K562 (cell line): ENCODE data around the gene MECR. TPM values are rescaled to one million over a fixed set of nuclear protein-coding genes. Genes with fewer than 3 reads are reported as not detected.

Source experiments
- ASH1L ChIP-seq: fragments of 450-650 bp; IDR thresholded peaks from 2 replicates; pipeline ENCODE4 v1.6.1; 2018; ENCODE audit warnings: borderline replicate concordance, mild to moderate bottlenecking, low read depth; ENCODE audit not compliant: partially characterized antibody
- CHD1 ChIP-seq: fragments of 200-600 bp; sonication (generic); IDR thresholded peaks from one replicate; pipeline ENCODE4 v1.6.1; 2012; ENCODE audit warnings: mild to moderate bottlenecking, moderate library complexity, low read length, inconsistent platforms
- E2F6 ChIP-seq, 2 experiments: IDR thresholded peaks; 2 replicates each; pipeline ENCODE4 v1.6.1; 2011; ENCODE audit warnings: borderline replicate concordance in 1 of 2, control low read depth in 1 of 2, low read depth in 1 of 2, low read length in 1 of 2, mild to moderate bottlenecking in 1 of 2, mixed read lengths in 1 of 2, moderate library complexity in 1 of 2; ENCODE audit not compliant: insufficient read depth in 1 of 2, insufficient read length in 1 of 2, poor library complexity in 1 of 2, severe bottlenecking in 1 of 2; ENCODE audit errors: extremely low read depth in 1 of 2
- FOSL1 ChIP-seq: fragments of 200-800 bp; sonication (Bioruptor generic); conservative IDR thresholded peaks from 2 replicates; pipeline ENCODE4 v1.6.1; 2016; ENCODE audit warnings: missing genetic modification characterization, missing compliant biosample characterization
- GATAD2B ChIP-seq: fragments of 450-650 bp; IDR thresholded peaks from 2 replicates; pipeline ENCODE4 v1.6.1; 2017; ENCODE audit warnings: mild to moderate bottlenecking, borderline replicate concordance
- ID3 ChIP-seq, 2 experiments: fragments of 250-450 bp in 1 of 2; fragments of 450-650 bp in 1 of 2; sonication (Bioruptor Pico) in 1 of 2; IDR thresholded peaks; 2 replicates each; pipeline versions ENCODE4 v1.6.1 to v1.8.0; 2016 to 2021; ENCODE audit warnings: mild to moderate bottlenecking in 2 of 2, moderate library complexity in 2 of 2, missing compliant biosample characterization in 1 of 2, missing genetic modification characterization in 1 of 2
- KLF6 ChIP-seq: fragments of 250-450 bp; sonication (Bioruptor Pico); IDR thresholded peaks from 2 replicates; pipeline ENCODE4 v1.4.0; 2020; ENCODE audit warnings: mild to moderate bottlenecking, moderate library complexity, borderline replicate concordance
- NFIC ChIP-seq: fragments of 450-650 bp; IDR thresholded peaks from 2 replicates; pipeline ENCODE4 v1.6.1; 2017; ENCODE audit warnings: mild to moderate bottlenecking, inconsistent platforms
- PRMT5 ChIP-seq: sonication (generic); formaldehyde crosslinking; IDR thresholded peaks from 2 replicates; pipeline ENCODE4 v1.5.0; 2020; ENCODE audit warnings: missing genetic modification reagents
- RBBP5 ChIP-seq: fragments of 200-600 bp; sonication (generic); IDR thresholded peaks from 2 replicates; pipeline ENCODE4 v1.6.1; 2012; ENCODE audit warnings: borderline replicate concordance, mild to moderate bottlenecking, low read length, control low read depth, inconsistent platforms; ENCODE audit not compliant: insufficient read depth, poor library complexity, severe bottlenecking
- SIN3A ChIP-seq, 2 experiments: fragments of 150-350 bp in 1 of 2; IDR thresholded peaks; 2 replicates each; pipeline ENCODE4 v1.6.1; 2011 to 2016; ENCODE audit warnings: borderline replicate concordance in 2 of 2, low read depth in 2 of 2, low read length in 2 of 2, mild to moderate bottlenecking in 2 of 2, moderate library complexity in 2 of 2; ENCODE audit not compliant: control insufficient read depth in 1 of 2
- SRF ChIP-seq, 2 experiments: fragments of 250-450, 450-650 bp in 1 of 2; sonication (Bioruptor Pico) in 1 of 2; sonication (generic) in 1 of 2; formaldehyde crosslinking; IDR thresholded peaks; 2 replicates each; pipeline versions ENCODE4 v1.5.0 to v1.5.1; 2020 to 2022; ENCODE audit warnings: mild to moderate bottlenecking in 1 of 2, missing genetic modification reagents in 1 of 2
- TRIM28 ChIP-seq: fragments of 450-650 bp; IDR thresholded peaks from 2 replicates; pipeline ENCODE4 v1.6.1; 2017
- ZNF280A ChIP-seq: fragments of 450-650 bp; IDR thresholded peaks from 2 replicates; pipeline ENCODE4 v1.6.1; 2018; ENCODE audit warnings: mild to moderate bottlenecking, low read depth; ENCODE audit not compliant: partially characterized antibody
- ZNF696 ChIP-seq: fragments of 250-450 bp; sonication (Bioruptor Pico); conservative IDR thresholded peaks from 2 replicates; pipeline ENCODE4 v1.4.0; 2020; ENCODE audit warnings: mild to moderate bottlenecking, moderate library complexity
- polyA plus RNA-seq, 8 experiments: library from polyadenylated mRNA; depleted of rRNA in 4 of 8; stranded (reverse) in 5 of 8; unstranded in 3 of 8; fragments of >200 nt; fragmentation: Nextera tagmentation in 2 of 8; fragmentation: Illumina TruSeq in 1 of 8; extraction: Ambion mirVana in 2 of 8; extraction: Trizol in 1 of 8; gene quantifications; 2 replicates each; pipeline versions ENCODE4 v1.2.1 to v1.2.3, GENCODE V29; 2011 to 2014; ENCODE audit warnings: inconsistent platforms in 1 of 8, missing spikeins in 1 of 8
- total RNA-seq, 7 experiments: library from RNA; depleted of rRNA in 6 of 7; stranded (reverse); fragments of >200 nt in 6 of 7; fragmentation: Illumina TruSeq in 2 of 7; extraction: Trizol in 2 of 7; gene quantifications; 2 replicates each; pipeline versions ENCODE4 v1.2.1 to v1.2.3, GENCODE V29; 2011 to 2021; ENCODE audit warnings: low replicate concordance in 1 of 7
- TF ChIP-seq, protein P1 (sequence below): sonication (generic); formaldehyde crosslinking; IDR thresholded peaks from 2 replicates; pipeline ENCODE4 v1.8.0; 2022; ENCODE audit warnings: missing genetic modification reagents, mild to moderate bottlenecking, borderline replicate concordance
- TF ChIP-seq, protein P2 (sequence below): fragments of 450-650 bp; IDR thresholded peaks from 2 replicates; pipeline ENCODE4 v1.6.1; 2016; ENCODE audit warnings: borderline replicate concordance

The MECR gene
- total and polyA plus RNA-seq, 9 of the 15 experiments (the other 6 are each of a cell fraction or from before 2014, with no cell fraction given): 10.4 to 58.6 (median 42.9) TPM

DNA sequence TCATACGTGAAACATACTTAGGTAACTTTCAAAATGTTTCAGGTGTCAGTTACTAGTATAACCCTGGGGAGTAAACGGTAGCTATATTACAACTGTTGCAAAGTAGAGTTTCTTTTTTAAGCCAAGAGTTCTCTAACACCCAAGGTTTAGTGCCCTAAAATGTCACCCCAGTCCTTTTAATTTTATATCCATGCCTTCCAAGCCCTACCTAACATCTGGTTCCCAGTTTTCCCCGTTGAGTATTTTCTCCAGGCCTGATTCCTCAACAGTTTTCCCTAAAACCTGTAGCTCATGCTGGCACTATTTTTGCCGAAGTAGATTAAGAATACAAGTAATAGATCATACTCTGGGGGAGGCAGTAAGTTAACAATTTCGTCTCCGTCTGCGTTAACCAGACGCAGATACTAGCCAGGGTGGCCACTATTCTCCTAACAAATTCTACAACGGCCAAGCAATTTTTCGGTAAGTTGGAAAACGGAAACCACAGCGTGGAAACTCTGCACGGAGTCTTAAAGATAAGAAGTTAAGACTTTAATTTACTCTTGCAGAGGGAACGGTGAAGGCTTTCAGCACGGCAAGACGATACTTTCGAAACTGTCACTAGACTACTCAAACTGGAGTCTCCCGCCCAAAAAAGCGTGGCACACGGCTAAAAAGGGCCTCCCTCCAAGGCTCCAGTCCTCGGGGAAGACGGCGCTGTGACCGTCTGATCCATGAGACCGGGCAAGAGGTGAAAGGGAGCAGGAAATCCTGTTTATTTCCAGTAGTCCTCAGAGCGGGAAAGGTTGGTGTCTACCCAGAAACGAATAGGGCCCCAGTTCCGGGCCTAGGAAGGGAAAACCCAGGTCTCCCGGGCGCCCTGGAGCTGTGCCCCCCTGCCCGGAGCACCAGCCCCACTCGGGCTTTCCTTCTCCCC lies 50.0 kb downstream of the MECR start (continued):
- TF ChIP-seq ASH1L (no peak), GATAD2B (no peak), ZNF280A (no peak), KLF6 (CRISPR knock-in tag) (no peak), FOSL1 (tag) (0 out of 2 replicates have a peak, but pooled peaks have one; percentile 3), RBBP5 (peak; percentile 17), SIN3A (IDR thresholded peaks at IDR 0.05; ENCODE audit: borderline replicate concordance in 2 of 2, control insufficient read depth in 1 of 2, low read depth in 2 of 2, low read length in 2 of 2) (0 out of 4 replicates have a peak, but pooled peaks have one; percentile 23 to 44), CHD1 (peak; percentile 88), ID3 (CRISPR knock-in tag; IDR thresholded peaks at IDR 0.05) (no peak), ID3 (tag; IDR thresholded peaks at IDR 0.05) (no peak), E2F6 (IDR thresholded peaks at IDR 0.05; ENCODE audit: borderline replicate concordance in 1 of 2, extremely low read depth in 1 of 2, insufficient read depth in 1 of 2, insufficient read length in 1 of 2, low read depth in 1 of 2, low read length in 1 of 2, poor library complexity in 1 of 2, severe bottlenecking in 1 of 2) (peak in 1 of 2 experiments; percentile 70), TRIM28 (no peak), PRMT5 (CRISPR knock-in tag) (no peak), NFIC (no peak), SRF (CRISPR knock-in tag; IDR thresholded peaks at IDR 0.05) (0 out of 4 replicates have a peak, but pooled peaks of 1 of the 2 experiments have one; percentile 8), ZNF696 (CRISPR knock-in tag) (no peak)
- TF ChIP-seq, protein P1, sequence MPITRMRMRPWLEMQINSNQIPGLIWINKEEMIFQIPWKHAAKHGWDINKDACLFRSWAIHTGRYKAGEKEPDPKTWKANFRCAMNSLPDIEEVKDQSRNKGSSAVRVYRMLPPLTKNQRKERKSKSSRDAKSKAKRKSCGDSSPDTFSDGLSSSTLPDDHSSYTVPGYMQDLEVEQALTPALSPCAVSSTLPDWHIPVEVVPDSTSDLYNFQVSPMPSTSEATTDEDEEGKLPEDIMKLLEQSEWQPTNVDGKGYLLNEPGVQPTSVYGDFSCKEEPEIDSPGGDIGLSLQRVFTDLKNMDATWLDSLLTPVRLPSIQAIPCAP (CRISPR knock-in tag): no peak
- TF ChIP-seq, protein P2, sequence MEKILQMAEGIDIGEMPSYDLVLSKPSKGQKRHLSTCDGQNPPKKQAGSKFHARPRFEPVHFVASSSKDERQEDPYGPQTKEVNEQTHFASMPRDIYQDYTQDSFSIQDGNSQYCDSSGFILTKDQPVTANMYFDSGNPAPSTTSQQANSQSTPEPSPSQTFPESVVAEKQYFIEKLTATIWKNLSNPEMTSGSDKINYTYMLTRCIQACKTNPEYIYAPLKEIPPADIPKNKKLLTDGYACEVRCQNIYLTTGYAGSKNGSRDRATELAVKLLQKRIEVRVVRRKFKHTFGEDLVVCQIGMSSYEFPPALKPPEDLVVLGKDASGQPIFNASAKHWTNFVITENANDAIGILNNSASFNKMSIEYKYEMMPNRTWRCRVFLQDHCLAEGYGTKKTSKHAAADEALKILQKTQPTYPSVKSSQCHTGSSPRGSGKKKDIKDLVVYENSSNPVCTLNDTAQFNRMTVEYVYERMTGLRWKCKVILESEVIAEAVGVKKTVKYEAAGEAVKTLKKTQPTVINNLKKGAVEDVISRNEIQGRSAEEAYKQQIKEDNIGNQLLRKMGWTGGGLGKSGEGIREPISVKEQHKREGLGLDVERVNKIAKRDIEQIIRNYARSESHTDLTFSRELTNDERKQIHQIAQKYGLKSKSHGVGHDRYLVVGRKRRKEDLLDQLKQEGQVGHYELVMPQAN: no peak; the same call in 1 of the 2 replicates
